ENCODE data around the gene ZNF485.
"Not testable (repeated sequence)": the region's sequence is repeated elsewhere in the genome, so short reads cannot be mapped to it uniquely, and the experiment has no call there.

Gene ZNF485

DNA sequence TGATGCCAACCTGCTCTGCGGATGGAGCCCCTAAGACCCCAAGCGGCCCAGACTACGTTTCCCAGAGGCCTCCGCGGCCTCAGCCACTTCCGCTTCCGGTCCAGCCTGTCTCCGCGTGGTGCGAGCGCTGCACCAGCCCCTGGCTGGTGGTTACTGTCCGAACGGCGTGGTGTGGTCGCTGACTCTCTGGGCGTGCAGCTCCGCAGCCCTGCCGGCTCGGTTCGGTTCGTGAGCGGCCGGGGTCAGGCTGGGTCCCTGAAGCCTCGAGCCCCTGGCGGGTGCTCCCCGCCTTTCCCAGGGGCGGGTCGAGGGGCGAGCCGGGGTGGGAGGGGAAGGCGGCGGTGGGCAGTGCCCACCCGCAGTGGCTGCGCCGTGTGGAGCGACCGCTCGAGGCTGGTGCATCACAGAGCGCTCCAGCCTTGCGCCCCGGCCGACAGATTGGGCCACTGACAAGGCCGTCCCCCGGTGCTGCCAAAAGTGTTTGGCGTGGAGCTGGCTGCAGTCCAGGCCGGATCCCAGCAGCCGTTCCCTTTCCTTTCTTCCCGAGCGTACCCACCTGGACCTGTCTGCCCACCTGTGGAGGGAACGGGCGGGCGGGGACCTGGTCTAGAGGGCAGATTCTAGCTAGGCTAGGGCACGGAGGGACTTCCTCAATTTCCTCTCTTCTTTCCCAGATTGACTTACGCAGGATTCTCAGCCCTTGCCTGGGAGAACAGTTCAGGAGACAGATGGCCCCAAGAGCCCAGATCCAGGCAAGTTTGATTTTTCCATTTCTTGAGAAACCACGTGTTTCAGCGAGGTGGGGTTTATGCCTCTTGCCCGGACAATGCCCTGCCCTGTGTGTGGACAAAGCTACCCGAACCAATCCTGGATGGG is at the start of gene ZNF485:
ZNF485 (plus strand) TSS at position 116 of the 876 bp plus-strand sequence; CDS start at position 729, 613 bp downstream.
- DNase-seq, result peak; percentile 86

DNA sequence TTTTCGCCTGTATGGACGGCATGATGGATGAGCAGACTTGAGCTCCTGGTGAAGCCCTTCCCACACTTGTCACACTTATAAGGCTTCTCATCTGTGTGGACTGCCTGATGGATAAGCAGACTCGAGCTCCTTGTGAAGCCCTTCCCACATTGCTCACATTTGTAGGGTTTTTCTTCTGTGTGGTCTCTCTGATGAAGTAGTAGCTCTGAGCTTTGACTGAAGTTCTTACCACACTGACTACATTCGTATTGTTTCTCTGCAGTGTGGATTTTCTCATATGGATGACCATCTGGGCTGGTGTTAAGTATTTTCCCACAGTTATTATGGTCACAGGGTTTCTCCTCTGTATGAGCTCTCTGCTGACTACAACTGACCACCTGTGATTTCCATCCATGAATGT is 49.0 kb upstream of the ZNF485 start:
- DNase-seq, result no peak

DNA sequence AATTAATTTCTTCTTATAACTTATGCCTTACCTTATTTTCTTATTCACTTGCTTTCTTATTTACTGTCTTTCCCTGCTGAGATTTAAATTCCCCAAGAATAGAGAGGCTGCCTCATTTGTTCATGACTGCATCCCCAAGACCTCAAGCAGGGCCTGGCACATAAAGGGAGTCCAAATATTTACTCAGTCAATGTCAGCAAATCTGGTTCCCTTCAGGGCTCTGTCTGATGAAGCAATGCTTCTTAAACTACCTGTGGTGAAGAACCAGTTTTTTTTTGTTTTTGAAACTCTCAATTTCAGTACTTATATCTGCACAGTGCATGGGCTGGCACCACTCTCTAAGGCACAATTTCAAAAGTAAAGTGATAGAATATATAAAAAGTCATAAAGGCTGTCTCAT is 36.6 kb upstream of the ZNF485 start:
- no peak for DNase-seq

DNA sequence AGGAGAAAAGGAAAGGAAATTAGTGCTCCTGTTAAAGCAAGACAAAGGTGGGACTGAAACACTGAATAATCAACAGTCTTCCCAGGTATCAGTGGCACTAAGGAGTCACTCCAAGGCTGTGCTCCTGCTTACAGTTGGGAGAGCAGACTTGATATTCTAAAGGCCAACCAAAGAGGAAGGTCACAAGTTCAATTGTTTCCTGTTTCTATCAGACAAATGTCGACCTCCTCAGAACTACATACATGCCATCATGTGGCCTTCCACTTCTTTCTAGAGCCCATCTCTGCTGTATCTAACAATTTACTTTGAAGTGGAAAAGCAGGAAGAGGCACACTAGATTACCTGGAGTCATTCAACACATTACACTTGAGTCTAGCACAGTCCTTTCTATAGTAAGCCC is 35.3 kb upstream of the ZNF485 start:
- no peak for DNase-seq

DNA sequence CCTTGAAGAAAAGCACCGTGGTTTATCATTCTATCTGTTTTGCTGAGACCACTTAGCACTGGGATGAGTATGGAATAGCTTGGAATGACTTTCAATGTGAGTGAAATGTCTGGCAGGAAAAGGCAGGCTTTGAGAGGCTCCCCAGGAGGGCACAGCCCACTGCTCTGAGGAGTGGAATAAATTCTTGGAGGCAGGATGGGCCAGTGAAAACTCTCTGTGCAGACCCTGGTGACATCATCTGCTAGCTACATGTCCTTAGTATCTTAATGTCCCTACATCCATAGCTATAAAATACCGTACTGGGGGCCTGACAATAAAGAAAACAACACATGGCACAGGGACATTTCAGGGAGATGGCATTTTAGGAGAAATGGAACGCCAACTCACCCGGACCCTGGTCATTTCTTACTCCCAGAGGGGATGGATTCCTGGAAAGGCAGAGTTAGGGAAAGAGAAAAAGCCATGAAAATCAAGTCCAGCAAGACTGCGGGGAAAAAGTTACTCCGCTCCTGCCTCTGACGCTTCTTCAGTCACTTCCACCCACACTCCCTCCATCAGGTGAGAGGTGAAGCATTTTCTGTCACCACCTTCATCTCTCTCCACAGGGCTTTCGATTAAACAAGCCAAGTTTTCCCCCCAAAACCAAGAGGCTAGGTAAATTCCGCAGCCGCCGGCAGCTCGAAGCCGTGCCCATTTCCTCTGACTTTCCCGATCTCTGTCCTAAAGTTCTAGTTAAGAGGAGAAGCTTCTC is 32.8 kb upstream of the ZNF485 start:
- DNase-seq, result no peak

DNA sequence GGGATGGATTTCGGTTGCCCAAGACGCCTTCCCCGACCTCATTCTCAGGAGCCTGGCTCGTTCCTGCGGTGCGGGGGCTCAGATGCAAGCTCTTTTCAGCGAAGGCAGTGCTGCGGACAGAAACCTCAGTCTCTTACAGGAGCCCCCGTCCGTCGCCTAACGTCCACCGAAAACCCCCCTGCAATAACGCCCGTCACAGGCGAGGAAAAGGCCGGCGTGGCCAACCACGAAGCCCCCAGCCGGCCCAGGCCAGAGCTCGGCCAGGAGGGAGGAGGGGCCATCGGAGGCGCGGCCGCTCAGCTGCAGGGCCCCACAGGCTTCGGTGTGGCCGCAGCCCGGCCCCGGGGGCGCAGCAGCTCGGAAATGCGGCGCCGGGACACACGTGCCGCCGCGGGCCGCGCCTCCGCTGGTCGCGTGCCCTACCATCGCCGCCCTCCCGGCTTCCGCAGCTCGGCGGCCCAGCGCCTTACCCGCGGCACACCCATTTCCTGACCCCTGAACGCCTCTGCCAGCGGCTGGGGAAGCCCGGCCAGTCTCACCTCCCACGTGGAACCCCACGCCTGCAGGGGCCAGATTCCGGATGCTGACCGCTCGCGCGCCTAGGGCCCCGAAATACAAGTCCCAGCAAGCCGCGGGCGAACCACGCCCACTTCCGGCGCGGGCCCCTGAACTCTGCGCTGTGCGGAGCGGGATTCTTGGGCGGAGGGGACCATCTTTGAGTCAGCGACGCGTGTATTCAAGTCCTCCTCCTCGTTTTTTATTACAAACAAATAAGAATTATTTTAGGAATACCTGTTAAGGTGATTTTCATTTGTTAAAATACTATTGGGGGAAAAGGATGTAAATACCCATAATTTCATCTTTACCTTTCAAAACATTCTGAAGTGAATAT is 32.0 kb upstream of the ZNF485 start, which contains the start of gene ZNF239:
ZNF239 (minus strand) TSS at position 616 of the 892 bp plus-strand sequence. CDS start 16,537 bp downstream, outside the sequence.
- peak; percentile 91 for DNase-seq

DNA sequence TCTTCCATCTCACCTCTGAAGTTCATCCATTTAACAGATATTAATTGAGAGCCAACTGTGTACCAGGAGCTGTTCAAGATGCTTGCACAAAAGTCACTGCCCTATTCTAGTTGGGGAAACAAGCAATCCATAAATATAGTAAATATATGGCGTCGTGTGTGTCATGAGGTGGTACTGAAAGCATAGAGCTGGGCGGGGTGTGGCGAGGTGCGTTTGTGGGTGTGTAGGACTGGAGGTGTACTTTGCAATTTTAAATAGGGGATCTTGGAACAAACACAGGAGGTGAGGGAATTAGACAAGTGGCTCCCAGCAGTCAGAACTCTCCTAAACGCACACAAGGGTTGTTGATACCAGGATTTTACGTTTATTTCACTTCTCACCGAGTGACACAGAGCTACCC is 31.3 kb upstream of the ZNF485 start:
- DNase-seq, result no peak

DNA sequence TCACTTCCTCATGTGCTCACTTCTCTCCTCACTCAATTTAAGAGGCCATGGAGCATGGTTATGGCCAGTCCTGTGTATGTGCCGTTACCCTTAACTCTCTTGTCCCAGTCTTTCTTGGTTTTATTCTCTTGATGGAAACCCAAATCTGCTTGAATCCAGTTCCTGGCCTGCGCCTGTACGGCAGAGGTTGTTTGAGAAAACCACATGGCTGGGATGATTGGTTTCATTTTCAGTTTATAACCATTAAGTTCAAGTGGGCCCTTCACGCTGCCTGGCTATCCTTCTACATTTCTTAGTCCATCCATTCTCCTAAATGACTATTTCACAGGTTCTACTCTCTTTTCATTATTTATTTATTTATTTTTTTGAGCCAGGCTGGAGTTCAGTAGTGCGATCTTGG is 30.2 kb upstream of the ZNF485 start:
- no peak for DNase-seq

DNA sequence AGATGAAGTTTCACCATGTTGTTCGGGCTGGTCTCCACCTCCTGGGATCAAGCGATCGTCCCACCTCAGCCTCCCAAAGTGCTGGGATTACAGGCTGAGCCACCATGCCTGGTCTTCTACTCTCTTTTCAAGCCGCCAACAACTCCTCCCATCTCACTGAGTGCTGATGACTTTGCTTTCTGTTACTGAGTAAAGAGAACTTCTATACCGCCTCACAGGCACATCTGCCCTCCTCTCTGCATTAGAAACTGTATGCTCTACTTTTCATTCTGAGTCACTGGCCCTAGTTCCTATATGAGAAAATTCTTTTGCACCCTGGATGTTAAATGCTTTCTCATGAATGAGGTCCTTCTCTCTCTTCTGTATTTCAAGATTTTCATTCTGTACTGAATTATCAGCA is 29.7 kb upstream of the ZNF485 start:
- DNase-seq, result no peak

DNA sequence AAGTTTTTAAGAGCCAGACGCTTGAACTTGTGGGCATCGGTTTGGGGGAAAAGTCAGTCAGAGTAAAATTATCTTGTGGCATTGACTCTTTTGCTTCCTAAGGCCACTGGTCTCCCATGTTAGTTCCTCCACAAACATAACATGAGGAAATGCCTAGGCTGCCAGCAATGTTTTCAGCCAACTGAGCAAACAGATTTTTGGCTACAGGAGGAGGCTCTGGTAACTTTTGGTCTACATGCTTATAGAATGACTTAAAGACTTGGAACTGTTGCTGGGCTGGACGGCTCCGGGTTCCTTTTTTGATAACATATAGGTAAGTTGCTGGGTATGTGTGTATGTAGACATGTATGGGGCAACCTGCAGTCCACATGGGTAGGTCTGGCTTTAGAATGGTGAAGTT is 22.2 kb upstream of the ZNF485 start:
- no peak for DNase-seq

DNA sequence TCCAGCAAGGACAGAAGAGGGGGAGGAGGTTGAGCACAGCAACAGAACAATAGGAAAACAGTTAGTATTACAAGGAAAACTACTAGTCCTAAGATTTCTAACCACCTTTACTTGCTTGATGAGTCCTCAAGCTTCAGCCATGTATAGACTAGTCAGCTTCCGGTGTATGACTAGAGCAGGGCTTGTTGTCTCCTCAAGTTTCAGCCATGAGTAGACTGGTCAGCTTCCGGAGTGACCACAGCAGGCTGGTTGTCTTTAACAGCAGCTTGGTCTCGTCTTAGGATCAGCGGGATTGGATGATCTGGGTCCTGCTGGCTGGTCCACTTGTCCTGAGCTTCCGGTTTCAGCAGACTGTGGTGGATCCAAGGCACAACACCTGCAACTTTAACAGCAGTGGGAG is 21.2 kb upstream of the ZNF485 start:
- DNase-seq, result no peak

DNA sequence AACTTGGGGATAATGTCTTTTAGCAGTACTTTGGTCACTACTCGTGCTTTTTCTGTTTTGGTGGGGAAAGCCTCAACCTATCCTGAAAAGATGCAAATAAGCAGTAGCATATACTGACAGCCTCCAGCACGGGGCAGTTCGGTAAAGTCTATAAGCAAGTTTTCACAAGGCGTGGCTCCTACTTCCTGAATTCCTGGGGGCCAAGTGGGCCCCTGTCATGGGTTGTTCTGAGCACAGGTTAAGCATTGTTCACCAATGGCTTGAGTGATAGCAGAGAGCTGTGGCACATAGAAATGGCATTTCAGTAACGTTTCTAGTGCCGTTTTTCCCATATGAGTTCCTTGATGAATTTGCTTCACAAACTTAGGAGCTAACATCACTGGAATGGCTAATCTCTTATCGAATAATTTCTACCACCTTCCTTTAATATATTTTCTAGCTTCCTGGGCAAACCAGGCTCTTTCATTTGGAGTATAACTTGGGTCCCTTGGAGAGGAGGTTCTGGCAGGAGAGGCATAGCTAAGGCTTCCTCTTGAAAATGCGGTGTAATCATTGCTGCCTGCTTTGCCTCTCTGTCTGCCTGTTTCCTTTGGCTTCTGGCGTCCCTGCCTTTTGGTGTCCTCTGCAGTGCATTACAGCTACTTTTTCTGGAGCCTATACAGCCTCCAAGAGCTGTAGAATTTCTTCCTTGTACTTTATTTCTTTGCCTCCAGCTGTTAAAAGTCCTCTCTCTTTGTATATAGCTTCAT is 20.1 kb upstream of the ZNF485 start:
- no peak for DNase-seq

DNA sequence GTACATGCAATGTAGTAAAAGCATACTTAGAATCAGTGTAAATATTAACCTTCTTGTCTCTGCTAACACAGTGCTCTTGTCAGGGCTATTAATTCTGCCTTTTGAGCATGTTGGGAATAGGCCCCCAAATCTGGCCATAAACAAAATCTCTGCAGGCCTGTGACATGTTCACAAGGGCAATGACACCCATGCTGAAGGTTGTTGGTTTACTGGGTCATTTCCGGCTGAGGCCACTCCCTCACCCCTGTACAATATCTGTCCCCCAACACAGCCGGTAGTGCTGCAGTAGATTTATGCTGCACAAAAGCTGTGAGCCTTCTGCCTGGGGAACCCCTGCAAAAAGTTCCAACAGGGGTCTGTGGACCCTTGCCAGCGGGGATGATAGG is 19.5 kb upstream of the ZNF485 start:
- DNase-seq, result not testable (repeated sequence)

DNA sequence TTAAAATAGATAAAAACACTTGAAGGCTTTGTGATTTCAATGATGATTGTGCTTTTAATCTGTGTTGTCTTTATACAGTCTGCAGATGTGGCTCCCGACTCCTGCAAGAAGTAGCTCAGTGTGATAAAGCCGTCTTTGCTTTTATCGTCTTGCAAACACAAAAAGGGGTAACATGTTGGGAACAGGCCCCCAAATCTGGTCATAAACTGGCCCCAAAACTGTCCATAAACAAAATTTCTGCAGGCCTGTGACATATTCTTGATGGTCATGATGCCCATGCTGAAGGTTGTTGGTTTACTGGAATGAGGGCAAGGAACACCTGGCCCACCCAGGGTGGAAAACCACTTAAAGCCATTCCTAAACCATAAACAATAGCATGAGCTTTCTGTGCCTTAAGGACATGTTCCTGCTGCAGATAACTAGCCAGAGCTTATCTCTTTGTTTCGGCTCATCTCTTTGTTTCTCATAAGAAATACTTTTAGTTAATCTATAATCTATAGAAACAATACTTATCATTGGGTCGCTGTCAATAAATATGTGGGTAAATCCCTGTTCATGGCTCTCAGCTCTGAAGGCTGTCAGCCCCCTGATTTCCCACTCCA is 14.8 kb upstream of the ZNF485 start:
- DNase-seq, result no peak

DNA sequence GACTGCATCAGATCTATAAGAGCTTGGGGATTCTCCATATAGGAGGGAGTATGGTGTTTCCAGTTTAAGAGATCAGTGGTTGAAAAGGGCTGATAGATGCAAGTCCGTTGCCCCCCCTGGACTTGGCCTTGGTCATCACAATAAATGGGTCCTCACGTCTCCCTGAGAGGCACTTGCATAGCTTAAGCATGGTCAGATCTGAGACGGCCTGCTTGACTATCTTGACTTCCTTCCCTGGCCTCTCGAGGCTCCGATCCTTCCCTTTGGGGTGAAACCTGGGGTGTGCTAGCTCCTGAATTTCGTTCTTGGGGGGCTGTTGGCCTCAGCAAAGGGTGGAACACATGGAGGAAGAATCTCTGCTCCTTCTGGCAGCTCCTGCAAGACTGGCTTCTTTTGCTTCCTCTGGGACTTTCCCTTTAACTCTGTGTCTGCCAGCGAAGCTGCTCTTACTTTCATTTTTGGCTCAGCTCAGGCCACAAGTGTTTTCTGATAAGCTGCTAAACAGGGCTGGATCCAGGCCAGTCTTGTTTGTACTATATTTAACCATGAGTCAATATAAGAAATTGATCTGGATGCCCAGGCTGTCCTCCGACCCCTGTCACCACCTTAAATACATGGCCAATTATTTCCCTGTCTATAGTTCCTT is 11.2 kb upstream of the ZNF485 start:
- DNase-seq, result peak; percentile 58

DNA sequence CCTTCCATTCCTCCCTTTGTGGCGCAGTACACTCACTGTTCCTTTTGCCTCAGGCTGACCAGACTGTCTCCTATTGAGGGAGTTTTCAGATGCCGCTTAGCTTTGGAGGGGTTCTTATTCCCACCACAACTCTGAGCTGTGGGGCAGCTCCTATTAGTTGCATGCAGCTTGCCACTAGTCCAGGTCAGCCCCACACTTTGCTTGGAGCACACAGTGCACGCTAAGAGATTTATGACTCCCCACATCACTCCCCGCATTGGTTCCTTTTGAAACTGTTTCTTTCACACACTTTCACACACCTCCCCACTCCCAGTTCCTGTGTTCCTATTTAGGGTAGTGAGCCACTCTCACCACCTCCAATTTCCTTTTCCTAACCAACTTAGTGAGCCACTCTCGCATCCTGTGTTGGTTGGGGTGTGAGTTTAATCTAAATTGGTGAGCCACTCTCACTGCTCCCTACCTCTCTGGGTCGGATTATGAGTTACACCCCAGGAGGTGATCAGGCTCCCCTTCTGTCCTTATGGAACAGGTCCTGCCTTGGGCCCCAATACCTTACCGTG is 10.4 kb upstream of the ZNF485 start:
- peak; percentile 59 for DNase-seq

DNA sequence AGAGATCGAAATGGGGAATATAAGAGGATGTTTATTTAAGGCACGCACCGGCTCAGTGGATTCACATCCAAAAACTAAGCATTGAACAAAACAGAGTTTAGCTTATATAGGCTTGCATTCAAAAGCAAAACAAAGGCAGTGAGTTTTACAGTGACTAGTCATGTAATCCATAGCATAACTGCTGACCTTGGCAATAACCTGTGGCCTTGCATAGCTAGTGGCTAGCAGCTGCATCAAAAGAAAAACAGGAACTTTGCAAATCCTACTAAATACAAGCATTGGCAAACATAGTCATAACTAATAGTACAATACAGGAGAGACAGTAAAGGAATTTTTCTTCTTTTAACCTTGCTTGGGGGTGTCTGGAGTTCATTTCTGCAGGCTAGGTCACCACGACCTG is 9.7 kb upstream of the ZNF485 start:
- no peak for DNase-seq

DNA sequence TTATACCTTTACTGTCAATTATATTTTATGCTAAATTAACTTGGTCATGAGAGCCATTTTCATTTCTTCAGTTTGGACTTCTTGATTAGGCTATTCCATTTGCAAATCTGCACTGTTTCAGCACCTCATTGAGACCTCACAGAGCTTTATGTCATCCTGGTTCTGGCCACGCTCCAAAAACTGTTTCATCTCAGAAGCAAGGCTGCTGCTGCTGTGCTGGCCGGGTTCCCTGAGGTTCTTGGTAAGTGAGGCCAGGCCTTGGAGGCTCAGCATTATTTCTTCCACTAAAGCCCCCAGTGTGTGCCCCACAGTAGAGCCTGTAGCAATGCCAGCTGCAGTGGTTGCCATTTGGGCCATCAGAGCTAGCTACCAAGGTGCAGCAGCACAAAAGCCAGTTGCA is 7.8 kb upstream of the ZNF485 start:
- DNase-seq, result no peak

DNA sequence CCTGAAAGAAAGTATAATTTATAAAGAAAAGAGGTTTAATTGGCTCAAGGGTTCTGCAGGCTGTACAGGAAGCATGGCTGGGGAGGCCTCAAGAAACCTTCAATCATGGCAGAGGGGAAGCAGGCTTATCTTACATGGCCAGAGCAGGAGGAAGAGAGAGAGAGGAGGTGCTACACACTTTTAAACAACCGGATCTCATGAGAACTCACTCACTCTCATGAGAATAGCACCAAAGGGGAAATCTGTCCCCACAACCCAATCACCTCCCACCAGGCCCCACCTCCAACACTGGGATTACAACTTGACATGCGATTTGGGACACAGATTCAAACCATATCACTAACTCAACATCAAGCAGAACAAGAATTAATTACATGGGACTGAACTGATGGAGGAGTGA is 6.9 kb upstream of the ZNF485 start:
- no peak for DNase-seq

DNA sequence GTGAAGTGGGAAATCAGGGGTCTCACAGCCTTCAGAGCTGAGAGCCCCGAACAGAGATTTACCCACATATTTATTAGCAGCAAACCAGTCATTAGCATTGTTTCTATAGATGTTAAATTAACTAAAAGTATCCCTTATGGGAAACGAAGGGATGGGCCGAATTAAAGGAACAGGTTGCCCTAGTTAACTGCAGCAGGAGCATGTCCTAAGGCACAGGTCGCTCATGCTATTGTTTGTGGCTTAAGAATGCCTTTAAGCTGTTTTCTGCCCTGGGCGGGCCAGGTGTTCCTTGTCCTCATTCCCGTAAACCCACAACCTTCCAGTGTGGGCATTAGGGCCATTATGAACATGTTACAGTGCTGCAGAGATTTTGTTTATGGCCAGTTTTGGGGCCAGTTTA is 4.7 kb upstream of the ZNF485 start:
- not testable (repeated sequence) for DNase-seq

DNA sequence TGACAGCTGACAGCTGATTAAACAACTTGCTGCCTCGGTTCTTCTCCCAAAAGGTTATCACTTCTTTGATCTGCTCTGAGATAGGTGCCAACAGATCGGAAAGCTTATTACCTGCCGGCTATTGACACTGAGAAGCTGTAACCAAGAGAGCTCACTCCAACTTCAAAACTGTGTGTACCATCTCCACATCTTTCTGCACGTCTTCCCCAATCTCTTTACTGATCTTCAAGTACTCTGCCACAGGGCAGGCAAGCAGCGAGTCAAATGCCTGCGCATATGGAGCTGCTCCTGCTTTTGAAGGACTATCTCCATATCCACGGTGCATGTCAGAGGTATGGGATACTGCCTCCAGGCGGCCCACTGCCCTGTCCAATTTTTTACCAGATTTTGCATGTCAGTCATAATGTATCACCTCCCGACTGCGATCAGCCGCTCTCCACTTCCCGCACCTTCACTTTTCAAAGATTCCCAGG is 352 bp upstream of the ZNF485 start:
- DNase-seq, result no peak
